Gastroesophageal sphincter (tissue), 3 donors: ENCODE results near the gene OSCAR.

Experiments used
- EP300 ChIP-seq: sonication (generic); formaldehyde crosslinking; IDR thresholded peaks from one replicate; pipeline ENCODE4 v1.6.1; 2017; ENCODE audit warnings: antibody characterized with exemption, mild to moderate bottlenecking
- POLR2A ChIP-seq, 2 donors: fragments of 450-650 bp; IDR thresholded peaks; one replicate each; pipeline ENCODE4 v1.6.1; 2017; ENCODE audit warnings: antibody characterized with exemption in 2 of 2, mild to moderate bottlenecking in 2 of 2, moderate library complexity in 1 of 2
- TF ChIP-seq, protein P1 (sequence below), 4 experiments: fragments of 200-600 bp in 2 of 4; fragments of 450-650 bp in 2 of 4; sonication (generic) in 1 of 4; IDR thresholded peaks; one replicate each; pipeline ENCODE4 v1.5.1; 2017 to 2019; ENCODE audit warnings: antibody characterized with exemption in 4 of 4, mild to moderate bottlenecking in 2 of 4, moderate library complexity in 2 of 4

- TF ChIP-seq, protein P1, sequence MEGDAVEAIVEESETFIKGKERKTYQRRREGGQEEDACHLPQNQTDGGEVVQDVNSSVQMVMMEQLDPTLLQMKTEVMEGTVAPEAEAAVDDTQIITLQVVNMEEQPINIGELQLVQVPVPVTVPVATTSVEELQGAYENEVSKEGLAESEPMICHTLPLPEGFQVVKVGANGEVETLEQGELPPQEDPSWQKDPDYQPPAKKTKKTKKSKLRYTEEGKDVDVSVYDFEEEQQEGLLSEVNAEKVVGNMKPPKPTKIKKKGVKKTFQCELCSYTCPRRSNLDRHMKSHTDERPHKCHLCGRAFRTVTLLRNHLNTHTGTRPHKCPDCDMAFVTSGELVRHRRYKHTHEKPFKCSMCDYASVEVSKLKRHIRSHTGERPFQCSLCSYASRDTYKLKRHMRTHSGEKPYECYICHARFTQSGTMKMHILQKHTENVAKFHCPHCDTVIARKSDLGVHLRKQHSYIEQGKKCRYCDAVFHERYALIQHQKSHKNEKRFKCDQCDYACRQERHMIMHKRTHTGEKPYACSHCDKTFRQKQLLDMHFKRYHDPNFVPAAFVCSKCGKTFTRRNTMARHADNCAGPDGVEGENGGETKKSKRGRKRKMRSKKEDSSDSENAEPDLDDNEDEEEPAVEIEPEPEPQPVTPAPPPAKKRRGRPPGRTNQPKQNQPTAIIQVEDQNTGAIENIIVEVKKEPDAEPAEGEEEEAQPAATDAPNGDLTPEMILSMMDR (IDR thresholded peaks at IDR 0.05): no peak
- TF ChIP-seq POLR2A (IDR thresholded peaks at IDR 0.05) (no peak), EP300 (no peak)
Observed at GRCh38 chr19:54081032-54081431, 19.6 kb downstream of the OSCAR start, which contains the start of gene TARM1.
